ENCODE measurements around the gene ALK.

The ALK gene

GRCh38 chr2:29332540-29332939 is 588.8 kb downstream of the ALK start:
- DNase-seq (ENCODE audit: extremely low spot score): no peak
- POLR2A ChIA-PET: no interaction called here
- TF ChIP-seq CTCF (IDR thresholded peaks at IDR 0.05; ENCODE audit: control extremely low read depth, extremely low read depth, low read depth, missing control alignments): no peak
- CTCF ChIA-PET: interaction anchor here (1.0 to 1.9 kb wide), 3 partner anchors 17 to 37 kb away, joined by 3 to 5 read pairs (median 3); no protein-coding TSS in a partner anchor

GRCh38 chr2:29329899-29330298 is 591.5 kb downstream of the ALK start:
- ChIA-PET CTCF (interaction anchor here (1.6 to 2.6 kb wide), 5 partner anchors 8 to 21 kb away, joined by 3 to 16 read pairs (median 4); no protein-coding TSS in a partner anchor), POLR2A (no interaction called here)
- no peak for DNase-seq (ENCODE audit: extremely low spot score)
- no peak for TF ChIP-seq CTCF (IDR thresholded peaks at IDR 0.05; ENCODE audit: control extremely low read depth, extremely low read depth, low read depth, missing control alignments)

GRCh38 chr2:29326926-29327325 is 594.5 kb downstream of the ALK start:
- CTCF ChIA-PET: interaction anchor here (2.3 kb wide), 1 partner anchor 18 kb away, joined by 21 read pairs; no protein-coding TSS in a partner anchor
- POLR2A ChIA-PET: no interaction called here
- no peak for DNase-seq (ENCODE audit: extremely low spot score)
- TF ChIP-seq CTCF (IDR thresholded peaks at IDR 0.05; ENCODE audit: control extremely low read depth, extremely low read depth, low read depth, missing control alignments): no peak

- TF ChIP-seq CTCF (IDR thresholded peaks at IDR 0.05; ENCODE audit: control extremely low read depth, extremely low read depth, low read depth, missing control alignments): no peak
- DNase-seq (ENCODE audit: extremely low spot score): no peak
- POLR2A ChIA-PET: no interaction called here
- CTCF ChIA-PET: interaction anchor here (1.0 to 2.3 kb wide), 5 partner anchors 8 to 19 kb away, joined by 3 to 21 read pairs (median 3); no protein-coding TSS in a partner anchor
Observed at GRCh38 chr2:29325544-29325943, 595.8 kb downstream of the ALK start.

- DNase-seq (ENCODE audit: extremely low spot score): no peak
- POLR2A ChIA-PET: no interaction called here
- CTCF ChIA-PET: interaction anchor here (1.2 to 7.6 kb wide), 2 partner anchors 14 to 36 kb away, joined by 3 to 80 read pairs; no protein-coding TSS in a partner anchor
Observed at GRCh38 chr2:29323961-29324360, 597.4 kb downstream of the ALK start.

GRCh38 chr2:29323301-29323700 is 598.1 kb downstream of the ALK start:
- no peak for TF ChIP-seq CTCF (IDR thresholded peaks at IDR 0.05; ENCODE audit: control extremely low read depth, extremely low read depth, low read depth, missing control alignments)
- POLR2A ChIA-PET: no interaction called here
- DNase-seq (ENCODE audit: extremely low spot score): no peak
- CTCF ChIA-PET: interaction anchor here (0.9 to 7.6 kb wide), 3 partner anchors 13 to 47 kb away, joined by 3 to 80 read pairs (median 3); no protein-coding TSS in a partner anchor

More at GRCh38 chr2:29323961-29324360, 597.4 kb downstream of the ALK start:
- no peak for TF ChIP-seq CTCF (IDR thresholded peaks at IDR 0.05; ENCODE audit: control extremely low read depth, extremely low read depth, low read depth, missing control alignments)

All from GM10248 (cell line).